ENCODE results near the gene KDM4B.

DNA sequence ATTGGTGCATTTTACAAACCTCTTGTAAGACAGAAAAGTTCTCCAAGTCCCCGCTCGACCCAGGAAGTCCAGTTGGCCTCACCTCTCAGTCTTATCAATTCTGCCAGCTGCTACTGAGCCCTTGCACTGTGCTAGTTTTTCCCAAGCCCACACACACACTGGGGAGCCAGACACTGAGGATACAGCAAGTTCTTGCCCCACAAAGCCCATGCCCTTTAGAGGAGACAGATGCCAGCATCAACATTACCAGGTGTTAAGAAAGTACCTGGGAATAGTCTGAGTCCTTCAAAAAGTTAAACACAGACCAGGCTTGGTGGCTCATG, 196.7 kb downstream of the KDM4B start:
- TF ChIP-seq ZFX (IDR thresholded peaks at IDR 0.05) (no peak), CTCF (conservative IDR thresholded peaks at IDR 0.05) (no peak)

All from C4-2B (cell line).